Glomerular visceral epithelial cell (primary cell): Measurements from ENCODE around the gene ACO2.
"Not testable (repeated sequence)": the region's sequence is repeated elsewhere in the genome, so short reads cannot be mapped to it uniquely, and the experiment has no call there.

ENCODE experiments used
- DNase-seq: peaks from one replicate; pipeline ENCODE4 v3.0.0-alpha.2; 2016; ENCODE audit errors: extremely low spot score

The ACO2 gene

DNA sequence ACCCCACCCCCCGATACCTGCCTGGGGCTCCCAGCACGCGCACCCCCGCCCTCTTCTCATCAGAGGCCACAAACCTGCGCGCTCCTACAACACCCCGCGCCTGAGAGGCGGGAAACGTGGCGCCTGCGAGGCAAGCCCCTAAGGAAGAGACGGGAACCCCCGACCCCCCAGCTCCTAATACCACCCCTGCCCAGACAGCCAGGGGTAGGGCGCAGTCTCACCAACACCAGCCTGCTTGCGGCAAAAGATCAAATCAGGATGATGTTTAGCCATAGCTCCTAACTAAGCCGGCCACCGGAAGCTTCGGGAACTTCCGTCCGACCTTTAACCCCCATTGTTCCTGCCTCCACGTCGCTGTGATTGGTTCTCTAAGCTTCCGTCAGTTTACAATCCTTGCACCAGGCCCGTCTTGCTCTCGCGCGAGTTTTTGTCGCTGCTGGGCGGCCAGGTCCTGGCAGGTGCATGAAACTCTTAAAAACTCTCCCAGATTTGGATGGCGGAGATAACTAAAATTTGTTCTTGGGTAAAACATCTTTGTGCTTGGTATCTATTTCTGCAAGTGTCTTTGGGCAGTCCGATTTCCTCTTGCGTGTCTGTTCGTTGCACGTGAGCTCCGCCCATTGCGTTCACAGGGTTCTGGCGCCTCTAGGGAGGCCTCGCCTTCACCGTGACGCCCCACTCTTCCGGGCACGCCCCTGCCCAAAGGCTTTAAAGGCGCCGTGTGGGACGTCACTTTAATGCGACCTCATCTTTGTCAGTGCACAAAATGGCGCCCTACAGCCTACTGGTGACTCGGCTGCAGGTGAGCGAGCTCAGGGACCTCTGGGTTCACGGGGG lies at the start of gene ACO2, which contains the start of gene PHF5A:
ACO2 (plus strand) TSS at position 737 of the 837 bp plus-strand sequence; CDS start at position 767, 30 bp downstream.
PHF5A (minus strand) TSS at position 312 of the 837 bp plus-strand sequence; CDS start at position 273, 39 bp downstream.
- peak; percentile 93 for DNase-seq

DNA sequence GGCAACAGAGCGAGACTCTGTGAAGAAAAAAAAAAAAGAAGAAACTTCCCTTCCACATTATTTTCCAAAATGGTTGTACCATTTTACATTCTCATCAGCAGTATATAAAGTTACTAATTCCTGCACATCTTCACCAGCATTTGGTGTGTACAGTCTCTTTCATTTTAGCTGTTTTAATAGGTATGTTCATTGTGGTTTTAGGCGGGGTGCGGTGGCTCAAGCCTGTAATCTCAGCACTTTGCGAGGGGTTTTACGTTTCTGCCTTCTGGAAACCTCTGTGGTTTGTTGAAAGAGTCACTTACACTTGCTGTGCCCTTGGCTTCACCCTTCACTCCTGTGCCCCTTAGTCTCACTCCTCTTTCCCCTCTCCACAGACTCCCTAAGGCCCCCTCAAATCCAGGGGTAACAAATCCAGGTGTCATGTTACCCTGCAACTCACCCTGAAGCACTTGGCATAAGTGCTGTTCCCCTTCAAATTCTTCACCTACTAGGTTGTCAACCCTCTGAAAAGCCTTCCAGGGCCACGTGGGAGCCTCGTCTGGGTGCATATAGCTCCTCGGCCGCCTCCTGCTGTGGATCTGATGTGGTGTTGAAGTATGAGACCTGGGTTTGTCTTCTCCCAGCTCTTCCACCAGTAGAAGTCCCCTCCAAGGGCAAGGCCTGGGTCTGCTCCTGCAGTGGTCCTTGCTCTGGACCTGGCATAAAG lies 43.1 kb upstream of the ACO2 start:
- DNase-seq = no peak

DNA sequence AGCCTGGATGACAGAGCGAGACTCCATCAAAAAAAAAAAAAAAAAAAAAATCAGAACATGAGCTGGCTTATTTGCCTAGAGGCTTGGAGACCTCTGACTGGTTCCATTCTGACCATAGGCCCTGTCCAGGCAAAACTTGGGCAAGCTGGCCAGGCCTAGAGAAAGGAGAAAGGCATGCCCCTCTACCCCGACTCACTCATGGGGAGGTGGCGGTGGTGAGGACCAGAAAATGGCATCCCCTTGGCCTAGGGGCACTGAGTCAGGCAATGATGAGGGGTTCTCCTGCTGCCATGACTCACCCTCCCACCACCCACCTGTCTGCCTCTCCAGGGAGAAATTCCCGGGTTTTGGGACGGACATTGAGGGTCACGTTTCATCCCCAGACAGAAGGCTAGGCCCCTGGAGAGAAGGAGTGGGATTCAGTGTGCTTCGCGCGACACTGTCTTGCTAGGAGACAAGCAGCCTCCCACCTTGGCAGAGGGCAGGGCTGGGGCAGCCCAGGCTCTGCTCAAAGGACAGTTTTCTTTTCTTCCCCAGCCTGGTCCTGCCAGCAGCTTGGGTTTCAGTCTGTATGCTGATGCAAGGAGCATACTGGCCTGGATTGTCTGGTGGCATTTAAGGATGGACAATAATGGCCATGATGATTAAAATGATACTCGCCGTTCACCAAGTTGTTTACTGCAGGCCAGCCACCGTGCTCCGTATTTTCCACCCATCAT lies 39.5 kb upstream of the ACO2 start:
- no peak for DNase-seq

DNA sequence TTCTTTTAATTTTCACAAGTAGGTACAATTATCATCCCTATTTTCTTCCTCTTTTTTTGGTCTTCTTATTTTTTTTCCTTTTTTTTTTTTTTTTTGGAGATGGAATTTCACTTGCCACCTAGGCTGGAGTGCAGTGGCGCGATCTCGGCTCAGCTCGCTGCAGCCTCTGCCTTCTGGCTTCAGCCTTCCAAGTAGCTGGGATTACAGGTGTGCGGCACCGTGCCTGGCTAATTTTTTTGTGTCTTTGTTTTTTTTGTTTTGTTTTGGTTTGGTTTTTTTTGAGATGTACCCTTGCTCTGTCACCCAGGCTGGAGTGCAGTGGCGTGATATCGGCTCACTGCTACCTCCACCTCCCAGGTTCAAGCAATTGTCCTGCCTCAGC lies 39.0 kb upstream of the ACO2 start:
- no peak for DNase-seq

DNA sequence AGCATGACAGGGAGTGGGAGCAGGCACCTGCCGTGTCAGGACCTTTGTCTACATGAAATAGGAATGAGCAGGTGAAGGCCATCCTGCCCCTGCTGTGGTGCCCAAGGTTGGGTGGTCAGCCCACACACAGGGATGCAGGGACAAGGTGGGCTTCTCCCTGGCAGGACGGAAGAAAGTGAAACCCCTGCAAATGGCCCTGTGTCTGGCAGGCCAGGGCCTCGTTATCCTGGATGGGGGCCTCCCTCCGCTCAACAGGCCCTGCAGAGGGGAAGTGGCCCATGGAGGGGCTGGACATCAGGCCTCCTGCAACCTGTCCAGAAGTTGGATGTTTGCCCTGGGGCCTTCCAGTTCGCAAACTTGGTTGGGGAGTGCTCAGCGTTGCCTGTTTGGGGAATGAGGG lies 37.3 kb upstream of the ACO2 start:
- DNase-seq = no peak

DNA sequence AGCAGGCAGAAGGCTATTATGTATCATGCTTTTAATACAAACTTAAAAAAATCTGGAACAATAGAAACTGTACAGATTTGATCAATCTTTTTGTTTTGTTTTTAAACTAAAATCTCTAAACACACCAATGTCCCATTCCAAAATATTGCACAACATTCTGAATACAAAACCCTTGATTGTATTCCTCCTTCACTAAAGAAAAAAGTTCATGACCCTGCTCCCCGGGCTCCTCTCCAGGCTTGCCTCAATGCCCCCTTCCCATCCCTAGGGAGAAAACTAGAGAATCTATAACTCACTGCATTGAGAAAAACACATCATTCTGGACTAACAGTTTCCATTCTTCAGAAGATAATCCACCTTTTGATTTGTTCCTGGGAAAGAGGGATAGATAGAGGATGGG lies 35.4 kb upstream of the ACO2 start:
- not testable (repeated sequence) for DNase-seq

DNA sequence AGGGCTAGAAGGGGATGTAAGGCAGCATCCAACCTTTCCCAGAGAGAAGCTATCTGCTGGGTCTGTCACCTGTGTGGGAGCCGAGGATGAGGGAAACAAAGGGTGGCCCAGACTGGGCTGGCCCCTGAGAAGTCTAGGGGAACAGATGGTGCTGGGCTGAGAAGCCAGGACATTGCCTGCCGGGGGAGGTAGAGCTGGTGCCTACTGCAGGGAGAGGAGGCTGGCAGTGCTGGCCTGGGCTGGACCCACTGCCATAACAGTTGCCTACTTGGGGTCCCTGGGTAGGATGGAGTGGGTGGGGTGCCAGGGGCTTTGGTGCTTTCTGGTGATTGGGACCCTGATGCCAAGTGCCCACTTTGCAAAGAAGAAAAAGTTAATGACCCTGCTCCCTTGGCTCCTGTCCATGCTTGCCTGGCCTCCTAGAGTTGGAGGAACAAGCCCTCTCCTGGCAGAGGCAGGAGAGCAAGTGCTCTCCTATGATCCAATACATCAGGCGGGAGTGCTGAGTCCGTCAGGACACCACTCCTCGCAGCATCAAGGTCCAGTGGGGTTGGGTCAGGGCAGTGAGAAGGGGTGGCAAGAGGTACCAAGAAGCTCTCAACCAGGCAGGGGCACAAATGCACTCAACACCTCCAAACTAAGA lies 34.4 kb upstream of the ACO2 start:
- not testable (repeated sequence) for DNase-seq

DNA sequence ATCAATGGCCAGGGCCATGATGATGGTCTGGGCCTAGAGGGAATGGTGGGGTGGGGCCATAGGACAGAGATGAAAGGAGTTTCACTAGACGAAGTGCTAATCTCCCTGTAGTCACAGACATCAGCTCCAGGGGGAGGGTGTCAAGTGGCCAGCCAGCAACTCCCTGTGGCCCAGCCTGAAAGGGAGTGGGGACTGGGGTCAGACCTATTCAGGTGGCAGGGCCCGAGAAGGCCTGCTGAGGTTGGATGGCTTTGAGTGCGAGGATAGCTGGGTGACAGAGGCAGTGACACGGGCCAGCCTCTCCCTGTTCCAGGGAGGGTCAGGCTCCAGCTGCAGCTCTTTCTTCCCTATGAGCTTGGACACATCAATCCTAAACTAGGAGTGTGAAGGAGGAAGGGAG lies 33.4 kb upstream of the ACO2 start:
- no peak for DNase-seq

DNA sequence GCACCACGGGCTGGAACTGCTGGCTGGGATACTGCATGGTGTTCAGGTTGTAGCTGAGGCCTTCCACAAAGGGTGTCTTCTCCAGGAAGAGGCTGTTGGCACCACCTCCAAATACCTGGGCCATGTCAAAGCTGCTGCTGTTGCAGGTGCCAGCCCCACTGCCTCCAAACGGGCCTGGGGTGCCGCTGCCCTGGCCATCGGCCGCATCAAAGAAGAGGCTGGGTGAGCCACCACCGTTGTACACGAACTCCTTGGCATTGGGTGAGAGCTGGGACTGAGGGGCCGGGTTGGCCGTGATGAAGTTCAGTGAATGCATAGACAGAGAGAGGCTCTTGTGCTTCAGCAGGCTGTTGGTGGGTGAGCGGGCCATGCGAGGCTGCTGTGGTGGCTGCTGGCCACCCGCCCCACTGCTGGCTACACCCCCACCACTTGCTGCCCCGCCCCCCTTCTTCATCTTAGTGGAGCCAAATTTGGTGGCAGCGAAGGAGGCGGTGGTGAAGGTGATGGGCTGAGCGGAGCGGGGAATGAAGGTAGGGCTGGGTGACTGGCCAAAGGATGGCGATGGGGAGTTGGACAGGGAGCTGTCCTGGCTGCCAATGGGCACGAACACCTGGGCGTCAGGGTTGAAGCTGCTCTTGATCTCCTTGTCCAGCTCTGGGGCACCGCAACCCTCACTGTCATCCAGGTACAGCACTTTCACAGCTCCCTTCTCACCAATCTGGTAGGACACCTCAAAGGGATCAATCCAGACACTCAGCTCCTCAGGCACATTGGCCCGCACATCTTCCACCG lies 32.4 kb upstream of the ACO2 start:
- no peak for DNase-seq

DNA sequence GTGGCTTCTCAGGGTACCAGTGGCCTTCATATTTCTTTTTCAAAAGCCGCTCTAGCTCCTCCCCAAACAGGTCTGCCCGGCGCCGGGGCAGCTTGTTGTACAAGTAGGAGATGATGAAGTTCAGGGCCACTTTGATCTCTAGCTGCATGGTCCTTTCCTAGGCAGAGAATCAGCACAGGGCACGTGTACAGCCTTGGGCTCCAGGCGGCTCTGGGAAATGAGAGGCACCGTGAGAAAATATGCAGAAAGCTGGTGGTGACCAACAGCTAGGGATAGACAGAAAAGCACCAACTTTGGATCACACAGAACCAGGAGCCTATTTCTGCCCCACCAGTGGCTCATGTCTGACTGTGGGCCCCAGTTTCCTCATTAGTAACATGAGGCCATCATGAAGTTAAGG lies 31.7 kb upstream of the ACO2 start:
- DNase-seq = no peak

DNA sequence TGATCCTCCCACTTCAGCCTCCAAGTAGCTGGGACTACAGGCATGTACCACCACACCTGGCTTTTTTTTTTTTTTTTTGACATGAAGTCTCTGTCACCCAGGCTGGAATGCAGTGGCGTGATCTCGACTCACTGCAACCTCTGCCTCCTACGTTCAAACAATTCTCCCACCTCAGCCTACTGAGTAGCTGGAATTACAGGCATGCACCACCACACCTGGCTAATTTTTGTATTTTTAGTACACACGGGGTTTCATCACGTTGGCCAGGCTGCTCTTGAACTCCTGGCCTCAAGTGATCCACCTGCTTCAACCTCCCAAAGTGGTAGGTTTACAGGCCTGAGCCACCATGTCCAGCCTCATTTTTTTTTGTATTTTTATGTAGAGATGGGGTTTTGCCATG lies 28.4 kb upstream of the ACO2 start:
- not testable (repeated sequence) for DNase-seq

DNA sequence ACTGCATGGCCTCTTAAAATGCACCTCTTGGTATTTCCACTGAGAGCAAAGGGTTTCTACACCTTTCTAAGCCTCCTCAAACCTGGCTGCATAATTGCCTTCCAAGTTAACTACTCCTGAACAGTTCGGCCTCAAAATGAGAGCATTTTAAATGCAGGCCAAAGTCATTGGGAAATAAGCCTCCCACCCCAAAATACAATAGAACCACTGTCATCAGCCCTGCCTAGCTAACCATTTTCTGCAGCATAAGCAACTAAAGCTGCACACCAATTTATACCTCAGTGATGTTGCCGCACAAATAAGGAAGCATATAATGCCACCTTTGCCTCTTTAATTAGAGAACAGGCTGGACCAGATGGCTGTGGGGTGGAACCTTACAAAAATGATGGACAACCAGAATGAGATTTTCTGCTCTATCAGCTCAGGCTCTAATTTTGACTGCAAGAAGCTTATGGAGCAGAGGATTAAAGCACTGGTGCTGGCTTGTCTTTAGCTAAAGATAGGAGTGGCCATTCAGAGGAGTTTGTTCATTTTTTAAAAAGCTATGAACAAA lies 26.6 kb upstream of the ACO2 start:
- no peak for DNase-seq

DNA sequence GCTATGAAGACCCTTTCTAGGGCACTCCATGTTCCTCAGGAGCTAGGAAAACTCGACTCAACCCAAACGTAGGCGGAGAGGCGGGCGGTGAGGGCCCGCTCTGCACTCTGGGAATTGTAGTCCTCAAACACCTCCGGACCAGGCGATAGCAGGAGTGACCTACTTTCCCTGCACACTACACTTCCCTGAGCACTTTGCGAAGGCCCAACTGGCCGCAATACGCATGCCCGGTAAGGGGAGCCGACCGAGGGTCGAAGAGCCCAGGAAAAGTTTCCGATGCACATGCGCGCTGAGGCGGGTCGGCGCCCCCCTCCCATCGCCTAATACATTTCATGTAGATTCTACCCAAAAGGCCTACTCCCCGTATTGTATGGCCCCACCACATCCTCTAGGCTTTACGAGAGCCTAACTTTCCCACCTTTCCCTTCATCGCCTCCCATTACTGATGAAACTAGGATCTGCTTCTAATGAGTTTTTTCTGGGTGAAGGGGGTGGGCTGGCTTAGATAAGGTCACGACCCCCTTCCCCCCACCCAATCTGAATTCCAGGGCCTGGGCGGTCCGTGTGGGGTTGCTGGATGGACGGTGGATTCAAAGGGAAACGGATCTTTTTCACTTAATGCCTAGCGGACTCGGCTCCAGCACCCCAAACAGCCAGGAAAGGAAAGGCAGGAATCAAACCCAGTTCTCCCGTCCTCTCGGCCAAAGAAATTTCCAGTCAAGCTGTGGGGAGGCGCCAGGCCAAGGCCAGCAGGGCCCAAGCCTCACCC lies 24.4 kb upstream of the ACO2 start:
- DNase-seq = peak; percentile 95

DNA sequence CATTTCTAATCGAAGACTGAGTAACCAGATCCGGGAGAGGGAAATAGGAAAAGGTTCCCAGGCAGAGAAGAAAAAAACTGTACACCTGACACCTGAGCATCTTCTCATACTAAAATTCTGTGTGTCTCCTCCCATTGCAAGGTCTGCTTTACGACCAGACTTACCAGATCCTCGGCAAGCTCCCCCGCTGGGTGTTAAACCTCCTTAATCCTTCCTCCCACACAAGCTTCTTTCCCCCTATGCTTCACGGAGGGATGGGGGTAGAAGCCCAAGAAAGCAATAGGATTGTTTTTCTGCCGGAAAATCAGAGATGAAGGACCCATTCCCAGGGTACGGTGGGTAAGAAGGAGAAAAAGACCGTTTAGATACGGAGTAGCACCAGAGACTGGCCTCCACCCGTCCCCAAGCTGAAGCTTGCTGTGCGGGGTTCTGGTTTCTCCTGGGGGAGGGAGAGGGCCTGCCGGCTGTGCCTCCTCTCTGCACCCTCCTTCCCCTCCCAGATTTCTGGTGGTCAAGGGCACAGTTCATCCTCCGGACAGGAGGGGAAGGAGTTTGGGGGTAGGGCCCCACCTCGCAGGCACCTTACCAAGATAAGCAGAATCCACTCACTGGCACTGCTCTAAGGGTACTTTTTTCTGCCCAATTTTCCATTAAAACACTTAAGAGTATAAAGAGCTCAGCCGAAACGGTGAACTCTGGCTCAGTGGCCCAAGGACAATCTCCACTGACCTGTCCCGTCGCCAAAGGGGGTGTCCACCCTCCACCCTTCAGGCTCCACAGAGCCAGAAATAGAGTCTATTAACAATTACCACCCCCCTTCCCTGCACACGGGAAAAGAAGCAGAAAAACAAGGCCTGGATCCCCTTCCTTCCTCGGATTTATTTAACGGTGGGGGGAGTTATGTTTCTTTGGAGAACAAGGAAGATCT lies 23.5 kb upstream of the ACO2 start:
- peak; percentile 22 for DNase-seq

DNA sequence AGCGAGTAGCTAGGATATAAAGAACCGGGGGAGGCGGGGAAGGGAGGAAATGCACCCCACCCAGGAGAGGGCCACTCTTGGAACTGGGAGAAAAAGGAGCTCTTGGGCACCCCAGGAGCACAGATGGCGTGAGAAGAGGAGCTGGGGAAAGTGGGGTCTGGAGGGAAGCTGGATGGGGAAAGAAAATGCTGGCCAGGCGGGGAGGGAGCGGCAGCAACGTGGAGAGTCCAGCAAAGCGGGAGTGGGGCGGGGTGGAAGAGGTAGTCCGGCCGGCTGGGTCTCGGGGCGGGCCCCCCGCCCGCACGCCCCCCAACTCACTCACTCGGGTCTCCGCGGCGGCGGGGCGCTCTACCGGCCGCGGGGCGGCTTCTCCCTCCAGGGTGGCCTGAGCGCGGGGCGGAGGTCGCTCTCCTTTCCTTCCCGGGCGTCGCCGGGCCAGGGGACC lies 22.8 kb upstream of the ACO2 start:
- peak; percentile 16 for DNase-seq

DNA sequence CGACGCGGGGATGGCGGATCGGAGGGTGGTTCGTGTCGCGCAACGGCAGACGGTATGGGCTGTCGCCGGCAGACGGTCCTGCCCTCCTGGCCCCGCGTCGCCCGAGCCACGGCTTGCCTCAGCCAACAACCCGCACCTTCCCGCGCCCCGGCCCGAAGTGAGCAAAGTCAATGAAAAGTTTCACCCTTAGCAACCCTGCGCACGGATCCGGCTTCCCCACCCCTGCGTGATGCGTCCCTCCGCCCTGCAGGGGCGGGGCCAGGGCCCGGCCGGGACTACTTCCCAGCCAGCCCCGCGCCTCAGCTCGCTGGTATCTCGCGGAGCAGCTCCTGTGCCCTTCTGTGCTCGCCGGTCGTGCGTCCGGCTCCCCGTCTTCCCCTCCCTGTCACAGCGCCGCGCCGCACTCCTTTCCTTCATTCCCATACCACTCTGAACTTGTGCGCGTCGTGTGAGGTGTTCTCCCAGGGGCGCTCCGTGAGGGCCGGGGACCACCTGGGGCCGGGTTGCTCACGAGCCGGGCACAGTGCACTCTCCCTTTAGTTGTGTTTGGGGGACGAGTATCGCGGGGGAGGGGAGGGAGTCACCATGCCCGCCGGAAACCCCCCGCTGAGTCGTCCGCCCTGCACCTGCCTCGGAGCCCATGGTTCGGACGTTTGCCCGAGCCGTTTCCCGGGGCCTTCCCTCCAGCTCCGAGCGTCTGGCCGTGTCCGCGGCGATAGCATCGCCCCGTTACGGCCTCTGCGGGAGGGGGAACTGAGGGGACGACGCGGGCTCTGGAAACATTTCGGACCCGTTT lies 22.1 kb upstream of the ACO2 start, which contains the start of gene TOB2:
TOB2 (minus strand) TSS at position 163 of the 796 bp plus-strand sequence. CDS start 9,456 bp downstream, outside the sequence.
- DNase-seq = peak; percentile 94

DNA sequence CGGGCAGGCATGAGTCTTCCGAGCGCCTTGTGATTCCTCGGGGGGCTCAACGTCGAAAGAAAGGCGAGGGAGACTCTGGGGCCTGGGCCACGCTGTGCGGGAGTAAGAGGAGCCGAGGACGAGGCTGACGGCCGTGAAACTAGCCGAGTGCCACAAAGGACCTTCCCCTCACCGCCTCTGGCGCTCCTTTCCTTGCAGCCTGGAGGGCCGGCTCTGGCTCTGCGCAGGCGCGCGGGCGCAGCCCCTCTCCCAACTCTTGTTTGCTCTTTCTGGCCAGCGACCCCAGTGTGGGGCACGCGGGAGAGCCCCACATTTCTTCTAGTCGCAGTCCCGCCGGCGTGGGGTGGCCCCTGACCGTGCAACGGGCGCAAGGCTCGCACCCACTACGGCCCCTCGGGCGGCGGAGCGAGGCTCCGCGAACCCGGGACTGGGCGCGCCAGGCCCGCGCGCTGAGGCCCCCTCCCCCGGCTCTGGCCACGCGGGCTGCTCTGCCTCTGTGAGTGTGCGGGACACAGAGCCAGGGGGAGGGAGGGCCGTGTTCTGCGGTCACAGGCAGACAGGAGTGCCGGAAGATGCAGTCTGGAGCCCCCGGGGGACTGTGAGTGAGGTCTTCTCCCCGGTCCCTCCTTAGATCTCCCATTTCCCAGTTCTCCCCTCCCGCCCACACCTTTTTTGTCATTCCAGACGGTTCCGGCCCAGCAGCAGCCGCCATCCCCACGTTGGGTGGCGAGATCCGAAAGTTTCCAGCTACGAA lies 21.3 kb upstream of the ACO2 start:
- peak; percentile 55 for DNase-seq
